HUES48 (cell line): ENCODE data around the gene STK32B.
"Not testable (repeated sequence)": the region's sequence is repeated elsewhere in the genome, so short reads cannot be mapped to it uniquely, and the experiment has no call there.

ENCODE experiments used
- H3K27ac ChIP-seq: one replicate; pipeline ENCODE4 v1.7.0; 2013; ENCODE audit warnings: low read depth, low read length, inconsistent platforms
- H3K27me3 ChIP-seq: 2 replicates; pipeline ENCODE4 v1.6.1; 2013; ENCODE audit warnings: mild to moderate bottlenecking, low read length; ENCODE audit not compliant: control insufficient read depth, insufficient read depth
- H3K36me3 ChIP-seq: 2 replicates; pipeline ENCODE4 v1.6.1; 2013; ENCODE audit warnings: low read length; ENCODE audit not compliant: control insufficient read depth, insufficient read depth
- H3K4me1 ChIP-seq: 2 replicates; pipeline ENCODE4 v1.6.1; 2013; ENCODE audit warnings: mild to moderate bottlenecking, low read length; ENCODE audit not compliant: control insufficient read depth, insufficient read depth
- H3K4me3 ChIP-seq: 2 replicates; pipeline ENCODE4 v1.5.1; 2013; ENCODE audit warnings: mild to moderate bottlenecking, low read depth, low read length
- H3K9ac ChIP-seq: 2 replicates; pipeline ENCODE4 v1.6.1; 2013; ENCODE audit warnings: mild to moderate bottlenecking, low read depth, low read length, moderate library complexity
- H3K9me3 ChIP-seq: 2 replicates; pipeline ENCODE4 v1.6.1; 2013; ENCODE audit warnings: low read length; ENCODE audit not compliant: control insufficient read depth, insufficient read depth

Gene STK32B

GRCh38 chr4:5157791-5158770 is 106.8 kb downstream of the STK32B start:
- H3K27ac ChIP-seq: no peak overlapping the region

DNA sequence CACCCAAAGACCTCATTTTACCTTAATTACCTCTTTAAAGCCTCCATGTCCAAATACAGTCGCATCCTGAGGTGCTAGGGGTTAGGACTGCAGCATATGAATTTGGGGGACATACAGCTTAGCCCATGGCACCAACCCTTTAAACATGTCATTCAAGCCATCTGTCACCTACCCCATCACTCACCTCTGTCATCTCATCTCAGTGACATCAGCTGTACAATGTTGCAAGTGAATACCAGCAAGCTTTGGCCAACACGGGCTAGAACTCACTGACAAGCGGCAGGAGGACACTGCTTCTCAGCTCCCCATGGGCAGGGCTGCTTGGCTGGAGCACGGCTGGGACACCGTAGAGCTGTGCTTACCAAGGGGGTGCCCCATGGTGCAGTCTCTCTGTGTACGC is 107.5 kb downstream of the STK32B start:
- H3K4me3 ChIP-seq: no peak overlapping the region

More at GRCh38 chr4:5157791-5158770, 106.8 kb downstream of the STK32B start:
- no peak overlapping the region for H3K9ac ChIP-seq
- no peaks in the 10 kb centered on the region for H3K27me3 ChIP-seq
- no peaks in the 10 kb centered on the region for H3K9me3 ChIP-seq
- H3K36me3 ChIP-seq: no peaks in the 10 kb centered on the region
- H3K4me1 ChIP-seq: peaks cover 8% of the 10 kb centered on the region
- no peak overlapping the region for H3K4me3 ChIP-seq

GRCh38 chr4:5160668-5161067 is 109.4 kb downstream of the STK32B start:
- no peaks in the 10 kb centered on the region for H3K36me3 ChIP-seq
- H3K27me3 ChIP-seq: no peaks in the 10 kb centered on the region
- H3K4me1 ChIP-seq: peaks cover 16% of the 10 kb centered on the region
- no peak overlapping the region for H3K4me3 ChIP-seq
- no peak overlapping the region for H3K27ac ChIP-seq
- no peak overlapping the region for H3K9ac ChIP-seq
- no peaks in the 10 kb centered on the region for H3K9me3 ChIP-seq

More for the DNA sequence above, 107.5 kb downstream of the STK32B start:
- Histone ChIP-seq H3K27me3 (no peaks in the 10 kb centered on the region), H3K9ac (no peak overlapping the region), H3K9me3 (no peaks in the 10 kb centered on the region), H3K4me1 (peaks cover 8% of the 10 kb centered on the region), H3K36me3 (no peaks in the 10 kb centered on the region), H3K27ac (no peak overlapping the region)

DNA sequence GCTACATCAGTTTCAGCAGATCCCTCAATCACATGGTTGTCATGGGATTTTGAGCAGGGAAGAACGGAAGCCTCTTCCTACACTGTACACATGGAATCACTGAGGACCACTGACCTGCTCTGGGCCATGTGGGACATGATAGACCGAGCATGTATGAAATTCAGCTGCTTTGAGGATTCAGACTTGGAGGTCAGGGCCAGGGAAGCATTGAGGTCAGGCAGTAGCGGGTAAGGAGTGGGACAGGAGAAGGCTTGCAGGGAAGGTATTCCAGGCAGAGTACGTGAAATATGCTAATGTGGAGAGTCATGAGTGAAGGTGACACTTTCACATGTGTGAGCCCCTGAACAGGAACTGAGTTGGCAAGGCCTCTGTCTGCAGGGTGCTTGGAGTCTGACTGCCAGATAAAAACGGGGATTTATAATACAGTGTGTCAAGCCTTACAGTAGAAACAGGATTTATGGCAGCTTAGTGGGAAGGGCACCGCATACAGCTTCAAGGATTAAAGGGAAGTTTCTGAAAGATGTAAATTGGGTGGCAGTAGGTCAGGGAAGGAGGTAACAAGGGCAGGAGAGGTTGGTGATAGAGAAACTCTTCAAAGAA is 111.7 kb downstream of the STK32B start:
- Histone ChIP-seq H3K4me1 (peaks cover 20% of the 10 kb centered on the region), H3K27ac (no peak overlapping the region), H3K9me3 (no peaks in the 10 kb centered on the region), H3K27me3 (no peaks in the 10 kb centered on the region), H3K36me3 (no peaks in the 10 kb centered on the region), H3K4me3 (no peak overlapping the region), H3K9ac (no peak overlapping the region)

DNA sequence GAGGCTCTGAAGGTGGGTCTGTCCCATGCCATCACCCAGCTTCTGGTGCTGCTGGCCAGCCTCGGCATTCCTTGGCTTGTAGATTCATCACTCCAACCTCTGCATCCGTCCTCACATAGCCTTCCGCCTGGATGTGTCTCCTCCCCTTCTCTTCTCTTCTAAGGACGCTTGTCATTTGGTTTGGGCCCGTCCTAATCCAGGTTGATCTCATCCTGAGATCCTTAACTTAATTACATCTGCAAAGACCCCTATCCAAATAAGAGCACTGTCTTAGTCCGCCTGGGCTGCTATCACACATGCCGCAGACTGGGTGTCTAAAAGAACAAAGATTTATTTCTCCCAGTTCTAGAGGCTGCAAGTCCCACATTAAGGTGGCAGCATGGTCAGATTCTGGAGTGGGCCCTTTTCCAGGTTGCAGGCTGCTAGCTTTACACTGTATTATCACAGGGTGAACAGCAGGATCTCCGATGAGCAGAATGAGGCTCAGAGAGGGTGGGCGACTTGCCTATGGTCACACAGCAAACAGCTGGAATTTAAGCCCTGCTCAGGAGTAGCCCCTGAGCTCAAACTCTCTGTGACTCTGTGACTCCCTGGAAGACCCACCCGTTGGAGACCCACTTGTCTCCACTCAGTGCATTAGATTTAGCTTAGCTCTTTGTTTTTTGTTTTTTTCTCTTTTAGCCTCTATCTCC is 113.1 kb downstream of the STK32B start:
- Histone ChIP-seq H3K4me1 (peaks cover 13% of the 10 kb centered on the region), H3K27me3 (no peaks in the 10 kb centered on the region), H3K27ac (no peak overlapping the region), H3K4me3 (no peak overlapping the region), H3K9me3 (no peaks in the 10 kb centered on the region), H3K9ac (no peak overlapping the region), H3K36me3 (no peaks in the 10 kb centered on the region)

- Histone ChIP-seq H3K9me3 (no peaks in the 10 kb centered on the region), H3K4me3 (no peak overlapping the region), H3K27ac (peak overlapping the region; percentile 52)
These were observed 114.4 kb downstream of the STK32B start for GRCh38 chr4:5165420-5166369.

DNA sequence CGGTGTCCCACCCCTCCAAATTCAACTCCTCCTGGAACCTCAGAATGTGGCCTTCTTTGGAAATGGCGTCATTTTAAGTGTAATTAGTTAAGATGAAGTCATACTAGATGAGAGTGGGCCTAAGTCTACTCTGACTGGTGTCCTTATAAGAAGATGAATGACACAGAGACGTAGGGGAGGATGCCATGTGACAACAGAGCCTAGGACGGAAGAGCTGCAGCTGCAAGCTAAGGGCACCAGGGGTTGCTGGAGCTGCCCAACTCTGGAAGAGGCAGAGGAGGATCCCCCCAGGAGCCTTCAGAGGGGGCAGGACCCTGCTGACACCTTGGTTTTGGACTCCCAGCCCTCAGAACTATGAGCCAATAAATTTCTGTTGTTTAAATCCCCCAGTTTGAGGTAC is 115.1 kb downstream of the STK32B start:
- Histone ChIP-seq H3K36me3 (no peaks in the 10 kb centered on the region), H3K4me3 (no peak overlapping the region), H3K9ac (no peak overlapping the region), H3K27ac (no peak overlapping the region), H3K27me3 (no peaks in the 10 kb centered on the region), H3K9me3 (no peaks in the 10 kb centered on the region), H3K4me1 (peaks cover 13% of the 10 kb centered on the region)

More at GRCh38 chr4:5165420-5166369, 114.4 kb downstream of the STK32B start:
- H3K36me3 ChIP-seq: no peaks in the 10 kb centered on the region
- no peak overlapping the region for H3K9ac ChIP-seq
- peaks cover 13% of the 10 kb centered on the region for H3K4me1 ChIP-seq
- H3K27me3 ChIP-seq: no peaks in the 10 kb centered on the region

GRCh38 chr4:5168891-5169290 is 117.6 kb downstream of the STK32B start:
- Histone ChIP-seq H3K36me3 (no peaks in the 10 kb centered on the region), H3K9ac (no peak overlapping the region), H3K27me3 (no peaks in the 10 kb centered on the region), H3K27ac (no peak overlapping the region), H3K9me3 (no peaks in the 10 kb centered on the region), H3K4me1 (peaks cover 13% of the 10 kb centered on the region), H3K4me3 (no peak overlapping the region)

DNA sequence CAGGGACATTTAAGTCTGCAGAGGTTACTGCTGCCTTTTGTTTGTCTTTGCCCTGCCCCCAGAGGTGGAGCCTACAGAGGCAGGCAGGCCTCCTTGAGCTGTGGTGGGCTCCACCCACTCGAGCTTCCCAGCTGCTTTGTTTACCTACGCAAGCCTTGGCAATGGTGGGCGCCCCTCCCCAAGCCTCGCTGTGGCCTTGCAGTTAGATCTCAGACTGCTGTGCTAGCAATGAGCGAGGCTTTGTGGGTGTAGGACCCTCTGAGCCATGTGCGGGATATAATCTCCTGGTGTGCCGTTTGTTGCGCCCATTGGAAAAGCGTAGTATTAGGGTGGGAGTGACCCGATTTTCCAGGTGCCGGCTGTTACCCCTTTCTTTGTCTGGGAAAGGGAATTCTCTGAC is 124.6 kb downstream of the STK32B start:
- not testable (repeated sequence) for H3K4me3 ChIP-seq, H3K36me3 ChIP-seq, H3K27ac ChIP-seq, H3K9ac ChIP-seq, H3K27me3 ChIP-seq, H3K4me1 ChIP-seq
- peaks cover 19% of the 10 kb centered on the region for H3K9me3 ChIP-seq

GRCh38 chr4:5184606-5185005 is 133.3 kb downstream of the STK32B start:
- Histone ChIP-seq H3K9ac (no peak overlapping the region), H3K27me3 (no peaks in the 10 kb centered on the region), H3K27ac (no peak overlapping the region), H3K9me3 (no peaks in the 10 kb centered on the region), H3K4me1 (no peaks in the 10 kb centered on the region), H3K4me3 (no peak overlapping the region), H3K36me3 (no peaks in the 10 kb centered on the region)
